Keratinocyte (primary cell): ENCODE data around the gene CNTF. TPM values are rescaled to one million over a fixed set of nuclear protein-coding genes. Genes with fewer than 3 reads are reported as not detected.

Experiments
- DNase-seq: peaks from one replicate; pipeline ENCODE4 v3.0.0-alpha.2; 2011; ENCODE audit warnings: low read depth, missing footprints, low spot score
- FAIRE-seq: peaks from 2 replicates; lab custom pipeline; 2011; peaks lifted over from hg19 to GRCh38; lab: Jason Lieb, UNC
- H2AFZ ChIP-seq: 2 replicates; pipeline ENCODE4 v1.6.0; 2012; ENCODE audit warnings: low read length, control low read depth, inconsistent platforms; ENCODE audit not compliant: control insufficient read depth
- H3K27ac ChIP-seq: 2 replicates; pipeline ENCODE4 v1.5.1; 2011; ENCODE audit warnings: low read length; ENCODE audit not compliant: control insufficient read depth, insufficient read depth
- H3K27me3 ChIP-seq: 3 replicates; pipeline ENCODE4 v1.6.0; 2011; ENCODE audit warnings: low read length; ENCODE audit not compliant: control insufficient read depth, insufficient read depth; ENCODE audit errors: extremely low read depth
- H3K36me3 ChIP-seq, 2 experiments: 2 replicates in 1 of 2; 3 replicates in 1 of 2; pipeline ENCODE4 v1.5.1; 2011; ENCODE audit warnings: low read length in 2 of 2, mild to moderate bottlenecking in 1 of 2; ENCODE audit not compliant: control insufficient read depth in 2 of 2, insufficient read depth in 2 of 2; ENCODE audit errors: extremely low read depth in 1 of 2
- H3K4me1 ChIP-seq: 3 replicates; pipeline ENCODE4 v1.5.1; 2011; ENCODE audit warnings: low read length; ENCODE audit not compliant: control insufficient read depth, insufficient read depth; ENCODE audit errors: extremely low read depth
- H3K4me2 ChIP-seq: 3 replicates; pipeline ENCODE4 v1.6.0; 2011; ENCODE audit warnings: low read depth, low read length; ENCODE audit not compliant: control insufficient read depth, insufficient read depth; ENCODE audit errors: extremely low read depth
- H3K4me3 ChIP-seq, 3 experiments: fragments of 200-600 bp in 1 of 3; sonication (generic) in 1 of 3; 2 replicates in 2 of 3; 3 replicates in 1 of 3; pipeline ENCODE4 v1.5.1; 2011 to 2016; ENCODE audit warnings: low read length in 3 of 3, mild to moderate bottlenecking in 3 of 3, control low read depth in 2 of 3, inconsistent platforms in 1 of 3, low read depth in 1 of 3, mixed read lengths in 1 of 3, mixed run types in 1 of 3, moderate library complexity in 1 of 3; ENCODE audit not compliant: control insufficient read depth in 2 of 3, insufficient read depth in 2 of 3; ENCODE audit errors: extremely low read depth in 1 of 3
- H3K79me2 ChIP-seq: 2 replicates; pipeline ENCODE4 v1.6.0; 2012; ENCODE audit warnings: low read length; ENCODE audit not compliant: control insufficient read depth, insufficient read depth
- H3K9ac ChIP-seq: 3 replicates; pipeline ENCODE4 v1.6.0; 2011; ENCODE audit warnings: low read length; ENCODE audit not compliant: control insufficient read depth, insufficient read depth; ENCODE audit errors: extremely low read depth
- H3K9me1 ChIP-seq: 3 replicates; pipeline ENCODE4 v1.6.0; 2011; ENCODE audit warnings: low read length; ENCODE audit not compliant: control insufficient read depth, insufficient read depth; ENCODE audit errors: extremely low read depth
- H3K9me3 ChIP-seq: 2 replicates; pipeline ENCODE4 v1.5.1; 2012; ENCODE audit warnings: low read depth, low read length; ENCODE audit not compliant: control insufficient read depth
- H4K20me1 ChIP-seq: 3 replicates; pipeline ENCODE4 v1.6.0; 2011; ENCODE audit warnings: low read length; ENCODE audit not compliant: control insufficient read depth, insufficient read depth; ENCODE audit errors: extremely low read depth
- CTCF ChIP-seq, 3 experiments: IDR thresholded peaks in 1 of 3; conservative IDR thresholded peaks in 1 of 3; optimal IDR thresholded peaks in 1 of 3; 2 replicates in 2 of 3; 3 replicates in 1 of 3; pipeline versions ENCODE3 to v1.5.1; 2011; ENCODE audit warnings: low read length in 3 of 3, mild to moderate bottlenecking in 3 of 3, moderate library complexity in 2 of 3, control low read depth in 1 of 3, inconsistent platforms in 1 of 3; ENCODE audit not compliant: insufficient read depth in 2 of 3; ENCODE audit errors: extremely low read depth in 1 of 3
- EZH2 ChIP-seq: IDR thresholded peaks from one replicate; pipeline ENCODE4 v1.6.1; 2012; ENCODE audit warnings: inconsistent platforms, mild to moderate bottlenecking, low read length, moderate library complexity
- dilution Hi-C: fragments of 300-500 bp; cut with MboI; formaldehyde crosslinking; loops from one replicate; pipeline ENCODE4 v1.7.0; 2020; ENCODE audit warnings: low sequenced_read_pairs; ENCODE audit not compliant: extremely low pct_ligation_motif_present
- polyA plus RNA-seq, 5 experiments: library from polyadenylated mRNA; depleted of rRNA in 3 of 5; stranded (reverse) in 3 of 5; stranded (forward) in 1 of 5; unstranded in 1 of 5; fragments of >200 nt; gene quantifications; 1 replicate in 1 of 5; 2 replicates in 3 of 5; 3 replicates in 1 of 5; pipeline versions ENCODE4 v1.2.1 to v1.2.3, GENCODE V29; 2011 to 2012; ENCODE audit warnings: missing spikeins in 2 of 5, low read depth in 1 of 5, low replicate concordance in 1 of 5

The CNTF gene
- polyA plus RNA-seq, 1 donor (not counting 4 experiments of a cell fraction or from before 2014, with no cell fraction given): 1.9 TPM

- H3K4me3 ChIP-seq: no peak overlapping the region
- no peak for FAIRE-seq
Observed at GRCh38 chr11:58674609-58675008, 52.1 kb downstream of the CNTF start.

More at GRCh38 chr11:58674609-58675008, 52.1 kb downstream of the CNTF start:
- Histone ChIP-seq H3K27me3 (no peaks in the 10 kb centered on the region), H3K9ac (no peak overlapping the region), H3K79me2 (no peaks in the 10 kb centered on the region), H3K27ac (no peak overlapping the region), H3K9me1 (no peaks in the 10 kb centered on the region), H4K20me1 (no peaks in the 10 kb centered on the region), H3K9me3 (no peaks in the 10 kb centered on the region), H3K4me2 (no peak overlapping the region), H3K4me1 (no peaks in the 10 kb centered on the region), H3K36me3 (no peaks in the 10 kb centered on the region), H2AFZ (no peak overlapping the region)
- TF ChIP-seq CTCF (optimal IDR thresholded peaks at IDR 0.05 in 1 of 3, IDR thresholded peaks at IDR 0.05 in 1 of 3, conservative IDR thresholded peaks at IDR 0.05 in 1 of 3; ENCODE audit: extremely low read depth in 1 of 3, insufficient read depth in 2 of 3, low read length in 3 of 3): no peak
- TF ChIP-seq EZH2: no peak
- dilution Hi-C loops: no loop called here
- no peak for DNase-seq

Other genes with a start within 250 kb of the CNTF start
- not detected in 3 replicates for gene OR5B3, start 215.8 kb upstream of the CNTF start, polyA plus RNA-seq
- gene OR5B2, start 194.5 kb upstream of the CNTF start, polyA plus RNA-seq: not detected in 3 replicates
- not detected in 3 replicates for gene OR5B12, start 180.4 kb upstream of the CNTF start, polyA plus RNA-seq
- gene OR5B21, start 114.6 kb upstream of the CNTF start, polyA plus RNA-seq: 0.06 to 0.21 TPM (median 0.09 TPM) in 3 replicates
- gene LPXN, start 46.8 kb upstream of the CNTF start, polyA plus RNA-seq: 83.9 to 147 TPM (median 92.5 TPM) in 3 replicates
- gene ZFP91, start 43.6 kb upstream of the CNTF start, polyA plus RNA-seq: 30.1 to 45.6 TPM (median 34.0 TPM) in 3 replicates
- 0.10 to 0.17 TPM in 2 of 3 replicates, not detected in the other for gene GLYAT, start 109.3 kb downstream of the CNTF start, polyA plus RNA-seq
- gene GLYATL2, start 222.0 kb downstream of the CNTF start, polyA plus RNA-seq: 0.14 to 0.16 TPM in 2 of 3 replicates, not detected in the other